Endodermal cell (in vitro differentiated cells): ENCODE measurements around the gene CAMTA1. TPM values are rescaled to one million over a fixed set of nuclear protein-coding genes. Genes with fewer than 3 reads are reported as not detected.
A peak's percentile ranks its signal among the peaks of the same experiment; 100 is the strongest.

Experiments
- DNase-seq: peaks from one replicate; pipeline ENCODE4 v3.0.0-alpha.2; 2017
- H3K27ac ChIP-seq: 2 replicates; pipeline ENCODE4 v1.5.1; 2013; ENCODE audit warnings: mild to moderate bottlenecking, low read depth, low read length, moderate library complexity
- H3K27me3 ChIP-seq: 2 replicates; pipeline ENCODE4 v1.6.1; 2013; ENCODE audit warnings: mild to moderate bottlenecking, low read length, moderate library complexity; ENCODE audit not compliant: insufficient read depth, control insufficient read depth, poor library complexity, severe bottlenecking
- H3K36me3 ChIP-seq: 2 replicates; pipeline ENCODE4 v1.7.0; 2013; ENCODE audit warnings: mild to moderate bottlenecking, low read length, moderate library complexity; ENCODE audit not compliant: control insufficient read depth, insufficient read depth
- H3K4me1 ChIP-seq: one replicate; pipeline ENCODE4 v1.7.0; 2013; ENCODE audit warnings: low read length; ENCODE audit not compliant: control insufficient read depth, insufficient read depth
- H3K4me3 ChIP-seq: 2 replicates; pipeline ENCODE4 v1.5.1; 2013; ENCODE audit warnings: mild to moderate bottlenecking, low read length, moderate library complexity
- H3K9ac ChIP-seq: 2 replicates; pipeline ENCODE4 v1.6.1; 2013; ENCODE audit warnings: mild to moderate bottlenecking, low read length, moderate library complexity; ENCODE audit not compliant: poor library complexity, severe bottlenecking; ENCODE audit errors: extremely low read depth
- H3K9me3 ChIP-seq: 2 replicates; pipeline ENCODE4 v1.6.1; 2013; ENCODE audit warnings: mild to moderate bottlenecking, low read length, moderate library complexity; ENCODE audit not compliant: control insufficient read depth
- H3K27ac Mint-ChIP-seq: 2 replicates; pipeline ENCODE4 v1.8.0; 2020; ENCODE audit warnings: mixed read lengths
- H3K27me3 Mint-ChIP-seq: 2 replicates; pipeline ENCODE4 v1.8.0; 2021; ENCODE audit warnings: mild to moderate bottlenecking, mixed read lengths; ENCODE audit not compliant: insufficient read depth
- H3K36me3 Mint-ChIP-seq: 2 replicates; pipeline ENCODE4 v1.8.0; 2020; ENCODE audit warnings: low read depth, mixed read lengths
- H3K4me1 Mint-ChIP-seq: 2 replicates; pipeline ENCODE4 v1.8.0; 2020; ENCODE audit warnings: mixed read lengths
- H3K4me3 Mint-ChIP-seq: 2 replicates; pipeline ENCODE4 v1.8.0; 2020; ENCODE audit warnings: mild to moderate bottlenecking, moderate library complexity, mixed read lengths
- H3K9me3 Mint-ChIP-seq: 2 replicates; pipeline ENCODE4 v1.8.0; 2020; ENCODE audit warnings: mild to moderate bottlenecking, mixed read lengths
- WGBS, 2 experiments: methylation state at CpG; one replicate each; pipeline versions ENCODE4 v1.1.5 to v1.1.7; 2013; ENCODE audit warnings: missing lambda C conversion rate in 2 of 2, mixed read lengths in 1 of 2; ENCODE audit not compliant: insufficient coverage in 1 of 2, insufficient read length in 1 of 2; 5-methylcytosine and 5-hydroxymethylcytosine counted together
- total RNA-seq, 2 donors: library from RNA; stranded (reverse); fragmentation: NEBNext Ultra II Directional in 1 of 2; extraction: Animal tissue kit (Norgen Biotek cat#: 25700) in 1 of 2; gene quantifications; 2 replicates in 1 of 2; 3 replicates in 1 of 2; pipeline ENCODE4 v1.2.1, GENCODE V29; 2021
- TF ChIP-seq, protein P1 (sequence below): fragments of 200-600 bp; sonication (generic); conservative IDR thresholded peaks from 2 replicates; pipeline ENCODE4 v1.5.0; 2021; ENCODE audit warnings: antibody characterized with exemption, mild to moderate bottlenecking

CAMTA1 gene
- total RNA-seq, 2 donors from 2014 or later: 123 to 137 TPM

DNA sequence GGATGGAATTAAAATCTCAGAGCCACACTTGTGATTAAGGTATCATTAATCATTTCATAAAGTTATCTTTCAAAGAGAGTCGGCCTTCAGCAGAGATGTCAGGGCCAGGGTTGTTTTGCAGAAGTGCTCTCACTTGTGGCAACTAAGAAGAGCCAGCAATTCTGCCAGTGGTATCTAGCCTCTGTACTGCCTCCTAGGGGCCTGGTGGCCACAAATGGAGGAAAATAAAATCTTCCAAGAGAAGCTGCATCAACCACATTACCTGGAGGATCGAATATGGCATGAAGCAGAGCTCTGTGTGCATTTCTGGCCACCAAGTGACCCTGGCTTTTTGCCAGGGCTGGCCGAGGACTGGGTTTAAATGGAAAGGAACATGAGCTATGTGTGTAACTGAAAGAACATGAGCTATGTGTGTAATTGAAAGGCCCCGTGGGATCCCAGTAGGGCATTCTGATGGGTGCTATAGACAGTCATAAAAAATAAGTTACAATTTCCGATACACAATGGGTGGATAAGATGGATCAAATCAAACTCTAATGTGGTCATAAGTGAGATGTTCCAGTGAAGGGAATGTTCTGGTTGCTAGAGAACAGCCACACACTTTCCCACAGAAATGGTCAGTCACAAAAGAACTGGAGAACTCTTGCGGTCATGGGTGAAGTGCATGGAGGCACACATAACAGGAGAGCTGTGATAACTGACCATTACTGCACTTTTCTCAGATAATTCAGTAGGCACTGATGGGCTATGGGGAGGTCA, 335.8 kb downstream of the CAMTA1 start:
- Histone ChIP-seq H3K9ac (no peak overlapping the region), H3K9me3 (no peaks in the 10 kb centered on the region), H3K27ac (no peak overlapping the region), H3K4me3 (no peak overlapping the region), H3K4me1 (no peaks in the 10 kb centered on the region), H3K27me3 (no peaks in the 10 kb centered on the region), H3K36me3 (no peaks in the 10 kb centered on the region)
- peak; percentile 68 for DNase-seq
- WGBS, 2 experiments: 92 to 96% methylated on average over 4 to 6 of the region's 6 CpGs
- Mint-ChIP-seq H3K9me3 (peaks cover 2% of the 10 kb centered on the region), H3K4me3 (no peak overlapping the region), H3K27ac (no peak overlapping the region), H3K36me3 (no peaks in the 10 kb centered on the region), H3K4me1 (peaks cover 4% of the 10 kb centered on the region), H3K27me3 (peaks cover 2% of the 10 kb centered on the region)
- TF ChIP-seq, protein P1, sequence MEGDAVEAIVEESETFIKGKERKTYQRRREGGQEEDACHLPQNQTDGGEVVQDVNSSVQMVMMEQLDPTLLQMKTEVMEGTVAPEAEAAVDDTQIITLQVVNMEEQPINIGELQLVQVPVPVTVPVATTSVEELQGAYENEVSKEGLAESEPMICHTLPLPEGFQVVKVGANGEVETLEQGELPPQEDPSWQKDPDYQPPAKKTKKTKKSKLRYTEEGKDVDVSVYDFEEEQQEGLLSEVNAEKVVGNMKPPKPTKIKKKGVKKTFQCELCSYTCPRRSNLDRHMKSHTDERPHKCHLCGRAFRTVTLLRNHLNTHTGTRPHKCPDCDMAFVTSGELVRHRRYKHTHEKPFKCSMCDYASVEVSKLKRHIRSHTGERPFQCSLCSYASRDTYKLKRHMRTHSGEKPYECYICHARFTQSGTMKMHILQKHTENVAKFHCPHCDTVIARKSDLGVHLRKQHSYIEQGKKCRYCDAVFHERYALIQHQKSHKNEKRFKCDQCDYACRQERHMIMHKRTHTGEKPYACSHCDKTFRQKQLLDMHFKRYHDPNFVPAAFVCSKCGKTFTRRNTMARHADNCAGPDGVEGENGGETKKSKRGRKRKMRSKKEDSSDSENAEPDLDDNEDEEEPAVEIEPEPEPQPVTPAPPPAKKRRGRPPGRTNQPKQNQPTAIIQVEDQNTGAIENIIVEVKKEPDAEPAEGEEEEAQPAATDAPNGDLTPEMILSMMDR: peak; percentile 73

- Histone ChIP-seq H3K9ac (no peak overlapping the region), H3K36me3 (no peaks in the 10 kb centered on the region), H3K27ac (no peak overlapping the region), H3K4me3 (no peak overlapping the region), H3K27me3 (no peaks in the 10 kb centered on the region), H3K4me1 (no peaks in the 10 kb centered on the region), H3K9me3 (no peaks in the 10 kb centered on the region)
- no peak overlapping the region for H3K4me3 Mint-ChIP-seq
- TF ChIP-seq, protein P1: no peak
- no peak for DNase-seq
- H3K36me3 Mint-ChIP-seq: no peaks in the 10 kb centered on the region
- H3K9me3 Mint-ChIP-seq: no peaks in the 10 kb centered on the region
- peaks cover 4% of the 10 kb centered on the region for H3K4me1 Mint-ChIP-seq
- WGBS, 2 experiments: 91 to 92% methylated on average over 4 to 7 of the region's 7 CpGs
- no peak overlapping the region for H3K27ac Mint-ChIP-seq
- peaks cover 2% of the 10 kb centered on the region for H3K27me3 Mint-ChIP-seq
Measured at GRCh38 chr1:7121622-7121988, 336.4 kb downstream of the CAMTA1 start.

- DNase-seq: no peak
- Mint-ChIP-seq H3K27ac (no peak overlapping the region), H3K27me3 (no peaks in the 10 kb centered on the region), H3K4me1 (no peaks in the 10 kb centered on the region), H3K36me3 (no peaks in the 10 kb centered on the region), H3K9me3 (no peaks in the 10 kb centered on the region), H3K4me3 (no peak overlapping the region)
- H3K4me3 ChIP-seq: no peak overlapping the region
- no peaks in the 10 kb centered on the region for H3K27me3 ChIP-seq
- H3K9ac ChIP-seq: no peak overlapping the region
- H3K4me1 ChIP-seq: no peaks in the 10 kb centered on the region
- H3K36me3 ChIP-seq: no peaks in the 10 kb centered on the region
- WGBS, 2 experiments: 91 to 96% methylated on average over 9 to 12 of the region's 12 CpGs
- TF ChIP-seq, protein P1: peak; percentile 30
- no peaks in the 10 kb centered on the region for H3K9me3 ChIP-seq
- H3K27ac ChIP-seq: no peak overlapping the region
Measured at GRCh38 chr1:7127322-7128075, 342.2 kb downstream of the CAMTA1 start.
